ENCODE results near the gene DYNC2I2. TPM values are rescaled to one million over a fixed set of nuclear protein-coding genes. Genes with fewer than 3 reads are reported as not detected.
A peak's percentile ranks its signal among the peaks of the same experiment; 100 is the strongest.

Gene DYNC2I2
- total and polyA plus RNA-seq, 2 donors from 2014 or later = 76.6 to 98.6 TPM

- H3K27me3 ChIP-seq (ENCODE audit: control insufficient read depth, insufficient read depth, low read length) = no peaks in the 10 kb centered on the region
- H3K9me3 ChIP-seq (ENCODE audit: control insufficient read depth in 2 of 3, insufficient read depth in 1 of 3, low read length in 3 of 3) = no peaks in the 10 kb centered on the region
- peak overlapping the region; percentile 62 to 76 for H3K27ac ChIP-seq (ENCODE audit: low read depth in 2 of 2, low read length in 2 of 2)
- H3K4me3 ChIP-seq (ENCODE audit: low read length in 3 of 3) = peak overlapping the region in 1 of 3 donors; percentile 17
- intact Hi-C loops (cut with DNase I) = no loop called here
- peak overlapping the region in 2 of 3 donors; percentile 4 to 58 for H3K9ac ChIP-seq (ENCODE audit: low read length in 3 of 3)
- no peak for TF ChIP-seq CTCF (IDR thresholded peaks at IDR 0.05; ENCODE audit: borderline replicate concordance, extremely low read depth, insufficient read depth)
- FAIRE-seq (no peak), DNase-seq (peak in 1 of 5 donors; percentile 84)
- peaks cover 0 to 44% (median 28%) of the 10 kb centered on the region in 3 donors for H3K36me3 ChIP-seq (ENCODE audit: control insufficient read depth in 2 of 3, insufficient read depth in 3 of 3, low read length in 3 of 3)
- H3K4me1 ChIP-seq (ENCODE audit: control insufficient read depth in 2 of 3, insufficient read depth in 2 of 3, low read depth in 1 of 3, low read length in 3 of 3) = peaks cover 0 to 23% (median 9%) of the 10 kb centered on the region in 3 donors
Measured at GRCh38 chr9:128634651-128635262, 21.9 kb downstream of the DYNC2I2 start.

GRCh38 chr9:128634111-128634510, 22.5 kb downstream of the DYNC2I2 start:
- peak overlapping the region; percentile 14 to 76 for H3K27ac ChIP-seq (ENCODE audit: low read depth in 2 of 2, low read length in 2 of 2)
- peak overlapping the region in 1 of 3 donors; percentile 58 for H3K9ac ChIP-seq (ENCODE audit: low read length in 3 of 3)
- peaks cover 2 to 50% (median 30%) of the 10 kb centered on the region in 3 donors for H3K36me3 ChIP-seq (ENCODE audit: control insufficient read depth in 2 of 3, insufficient read depth in 3 of 3, low read length in 3 of 3)
- peaks cover 0 to 23% (median 9%) of the 10 kb centered on the region in 3 donors for H3K4me1 ChIP-seq (ENCODE audit: control insufficient read depth in 2 of 3, insufficient read depth in 2 of 3, low read depth in 1 of 3, low read length in 3 of 3)
- peak in 1 of 5 donors; percentile 72 for DNase-seq
- no peak for TF ChIP-seq CTCF (IDR thresholded peaks at IDR 0.05; ENCODE audit: borderline replicate concordance, extremely low read depth, insufficient read depth)
- H3K9me3 ChIP-seq (ENCODE audit: control insufficient read depth in 2 of 3, insufficient read depth in 1 of 3, low read length in 3 of 3) = no peaks in the 10 kb centered on the region
- H3K4me3 ChIP-seq (ENCODE audit: low read length in 3 of 3) = no peak overlapping the region
- no peak for FAIRE-seq
- intact Hi-C loops (cut with DNase I) = no loop called here
- H3K27me3 ChIP-seq (ENCODE audit: control insufficient read depth, insufficient read depth, low read length) = no peaks in the 10 kb centered on the region

GRCh38 chr9:128633601-128634000, 23.0 kb downstream of the DYNC2I2 start:
- Histone ChIP-seq H3K4me1 (ENCODE audit: control insufficient read depth in 2 of 3, insufficient read depth in 2 of 3, low read depth in 1 of 3, low read length in 3 of 3) (peaks cover 0 to 23% (median 9%) of the 10 kb centered on the region in 3 donors), H3K27me3 (ENCODE audit: control insufficient read depth, insufficient read depth, low read length) (no peaks in the 10 kb centered on the region), H3K36me3 (ENCODE audit: control insufficient read depth in 2 of 3, insufficient read depth in 3 of 3, low read length in 3 of 3) (peaks cover 4 to 53% (median 30%) of the 10 kb centered on the region in 3 donors), H3K9me3 (ENCODE audit: control insufficient read depth in 2 of 3, insufficient read depth in 1 of 3, low read length in 3 of 3) (no peaks in the 10 kb centered on the region), H3K9ac (ENCODE audit: low read length in 3 of 3) (no peak overlapping the region), H3K4me3 (ENCODE audit: low read length in 3 of 3) (no peak overlapping the region), H3K27ac (ENCODE audit: low read depth in 2 of 2, low read length in 2 of 2) (no peak overlapping the region)
- peak in 1 of 5 donors; percentile 62 for DNase-seq
- no peak for FAIRE-seq
- intact Hi-C loops (cut with DNase I) = no loop called here
- TF ChIP-seq CTCF (IDR thresholded peaks at IDR 0.05; ENCODE audit: borderline replicate concordance, extremely low read depth, insufficient read depth) = no peak
